ENCODE measurements around the gene COG7. TPM values are rescaled to one million over a fixed set of nuclear protein-coding genes. Genes with fewer than 3 reads are reported as not detected.
"Not testable (repeated sequence)": the region's sequence is repeated elsewhere in the genome, so short reads cannot be mapped to it uniquely, and the experiment has no call there.

The COG7 gene
- polyA plus RNA-seq, 1 of the 3 experiments (the other 2 are of a cell fraction) = 33.0 TPM

GRCh38 chr16:23452221-23452571, 793 bp downstream of the COG7 start:
- WGBS (ENCODE audit: low lambda C conversion rate) = 5% methylated on average over 10 of the region's 10 CpGs
- H3K27ac ChIP-seq (ENCODE audit: low read depth in 2 of 2, low read length in 1 of 2) = peak overlapping the region; percentile 81 to 84; a peak in 2 of 4 replicates
- CTCF ChIA-PET = interaction anchor here (10.2 kb wide), 1 partner anchor 17 kb away, joined by 91 read pairs; no protein-coding TSS in a partner anchor

GRCh38 chr16:23448392-23448791, 4.6 kb downstream of the COG7 start:
- H3K4me2 ChIP-seq = no peak overlapping the region
- no peak for TF ChIP-seq FOXJ3 (CRISPR knock-in tag; IDR thresholded peaks at IDR 0.05)
- TF ChIP-seq CHD2 (IDR thresholded peaks at IDR 0.05; ENCODE audit: low read length, partially characterized antibody) = no peak
- TF ChIP-seq FOXM1 (IDR thresholded peaks at IDR 0.05; ENCODE audit: low read depth) = no peak
- TF ChIP-seq USF2 (IDR thresholded peaks at IDR 0.05; ENCODE audit: borderline replicate concordance, low read depth, low read length) = no peak
- no peak for TF ChIP-seq TEAD4 (IDR thresholded peaks at IDR 0.05; ENCODE audit: borderline replicate concordance, insufficient read depth)
- TF ChIP-seq GABPA (IDR thresholded peaks at IDR 0.05; ENCODE audit: low read depth) = no peak
- no peak for TF ChIP-seq EZH2phosphoT487 (IDR thresholded peaks at IDR 0.05; ENCODE audit: borderline replicate concordance, low read depth)
- TF ChIP-seq PBX3 (IDR thresholded peaks at IDR 0.05) = no peak
- TF ChIP-seq TAF1 (IDR thresholded peaks at IDR 0.05; ENCODE audit: borderline replicate concordance, low read depth, low read length) = no peak
- TF ChIP-seq YY1 (IDR thresholded peaks at IDR 0.05; ENCODE audit: low read depth) = no peak
- TF ChIP-seq NFIC (IDR thresholded peaks at IDR 0.05; ENCODE audit: borderline replicate concordance) = no peak
- no peaks in the 10 kb centered on the region for H3K27me3 ChIP-seq (ENCODE audit: insufficient read depth)
- no peak overlapping the region for H2AFZ ChIP-seq (ENCODE audit: low read depth)
- H3K36me3 ChIP-seq (replicated peaks in 1 of 2; ENCODE audit: control insufficient read depth in 1 of 2, insufficient read depth in 2 of 2, low read length in 1 of 2) = peaks cover 0 to 19% of the 10 kb centered on the region in 2 experiments
- H3K79me2 ChIP-seq (ENCODE audit: insufficient read depth) = peaks cover 45% of the 10 kb centered on the region
- H3K9me3 ChIP-seq = no peaks in the 10 kb centered on the region
- H3K9me2 ChIP-seq = no peaks in the 10 kb centered on the region
- H3K4me3 ChIP-seq (ENCODE audit: low read depth in 2 of 2, low read length in 1 of 2) = no peak overlapping the region
- ChIA-PET POLR2A (no interaction called here), CTCF (interaction anchor here (1.0 to 10.2 kb wide), 2 partner anchors 13 to 265 kb away, joined by 3 to 91 read pairs; no protein-coding TSS in a partner anchor)
- peaks cover 0 to 5% of the 10 kb centered on the region in 2 experiments; a peak in 1 of 4 replicates for H3K4me1 ChIP-seq (ENCODE audit: control insufficient read depth in 1 of 2, insufficient read depth in 2 of 2, low read depth in 1 of 2, low read length in 1 of 2)
- no peaks in the 10 kb centered on the region for H3F3A ChIP-seq (replicated peaks; ENCODE audit: insufficient read depth)
- no peak overlapping the region for H3K9ac ChIP-seq
- 0 out of 2 replicates have a peak, but pooled peaks cover 4% of the 10 kb centered on the region for H4K20me1 ChIP-seq (ENCODE audit: insufficient read depth)
- DNase-seq = no peak
- whole genome bisulfite sequencing (ENCODE audit: low lambda C conversion rate) = 89% methylated on average over 4 of the region's 4 CpGs
- no peak overlapping the region for H3K27ac ChIP-seq (ENCODE audit: low read depth in 2 of 2, low read length in 1 of 2)

More at GRCh38 chr16:23452221-23452571, 793 bp downstream of the COG7 start:
- H3K27me3 ChIP-seq (ENCODE audit: insufficient read depth) = no peaks in the 10 kb centered on the region
- no peaks in the 10 kb centered on the region for H3K36me3 ChIP-seq (replicated peaks in 1 of 2; ENCODE audit: control insufficient read depth in 1 of 2, insufficient read depth in 2 of 2, low read length in 1 of 2)
- H3K4me2 ChIP-seq = peak overlapping the region; percentile 90
- H3F3A ChIP-seq (replicated peaks; ENCODE audit: insufficient read depth) = peaks cover 5% of the 10 kb centered on the region
- H3K79me2 ChIP-seq (ENCODE audit: insufficient read depth) = peaks cover 63% of the 10 kb centered on the region
- POLR2A ChIA-PET = interaction anchor here (0.6 kb wide), 1 partner anchor 121 kb away, joined by 3 read pairs; no protein-coding TSS in a partner anchor
- H3K9me3 ChIP-seq = no peaks in the 10 kb centered on the region
- no peaks in the 10 kb centered on the region for H3K9me2 ChIP-seq
- TF ChIP-seq RXRA (IDR thresholded peaks at IDR 0.05; ENCODE audit: borderline replicate concordance, low read depth) = no peak
- no peak for TF ChIP-seq SIN3A (IDR thresholded peaks at IDR 0.05; ENCODE audit: borderline replicate concordance, low read depth, low read length)
- H2AFZ ChIP-seq (ENCODE audit: low read depth) = peak overlapping the region; percentile 91
- 0 out of 2 replicates have a peak, but pooled peaks cover 4% of the 10 kb centered on the region for H4K20me1 ChIP-seq (ENCODE audit: insufficient read depth)
- DNase-seq = no peak
- peaks cover 2 to 5% of the 10 kb centered on the region in 2 experiments; a peak in 2 of 4 replicates for H3K4me1 ChIP-seq (ENCODE audit: control insufficient read depth in 1 of 2, insufficient read depth in 2 of 2, low read depth in 1 of 2, low read length in 1 of 2)
- peak overlapping the region; percentile 63 to 85 for H3K4me3 ChIP-seq (ENCODE audit: low read depth in 2 of 2, low read length in 1 of 2)
- peak overlapping the region; percentile 84 for H3K9ac ChIP-seq

- H3K4me3 ChIP-seq (ENCODE audit: low read depth in 2 of 2, low read length in 1 of 2); H3K27ac ChIP-seq (ENCODE audit: low read depth in 2 of 2, low read length in 1 of 2); H4K20me1 ChIP-seq (ENCODE audit: insufficient read depth); H3K9ac ChIP-seq; DNase-seq; H3K79me2 ChIP-seq (ENCODE audit: insufficient read depth); H2AFZ ChIP-seq (ENCODE audit: low read depth); H3K9me2 ChIP-seq; H3K9me3 ChIP-seq; H3K4me1 ChIP-seq (ENCODE audit: control insufficient read depth in 1 of 2, insufficient read depth in 2 of 2, low read depth in 1 of 2, low read length in 1 of 2); POLR2A ChIA-PET; H3F3A ChIP-seq (replicated peaks; ENCODE audit: insufficient read depth); H3K4me2 ChIP-seq; H3K27me3 ChIP-seq (ENCODE audit: insufficient read depth): not testable (repeated sequence)
- CTCF ChIA-PET = interaction anchor here (0.5 to 7.9 kb wide), 7 partner anchors 12 to 262 kb away, joined by 3 to 290 read pairs (median 28); partner anchors contain the start of genes COG7 and SCNN1G
- peaks cover 19 to 50% of the 10 kb centered on the region in 2 experiments for H3K36me3 ChIP-seq (replicated peaks in 1 of 2; ENCODE audit: control insufficient read depth in 1 of 2, insufficient read depth in 2 of 2, low read length in 1 of 2)
- WGBS (ENCODE audit: low lambda C conversion rate) = 97% methylated on average over 7 of the region's 7 CpGs
Observed at GRCh38 chr16:23437542-23437941, 15.4 kb downstream of the COG7 start.
